CD4-positive, alpha-beta T cell (primary cell): ENCODE data around the gene STX10. TPM values are rescaled to one million over a fixed set of nuclear protein-coding genes. Genes with fewer than 3 reads are reported as not detected.

Experiments
- ATAC-seq: fragments of 200-7000 bp; cut with Tn5 transposase; one replicate; pipeline ENCODE4 v1.10.0; 2022; ENCODE audit warnings: mild to moderate bottlenecking; ENCODE audit not compliant: poor library complexity
- CTCF ChIA-PET: fragments of 350-600 bp; sonication (Branson Sonifier 250); formaldehyde crosslinking; loops from one replicate; lab custom pipeline; 2021; ENCODE audit warnings: antibody characterized with exemption, inconsistent platforms; lab: Charles Lee
- POLR2A ChIA-PET: fragments of 350-600 bp; sonication (Branson Sonifier 250); formaldehyde crosslinking; loops from one replicate; lab custom pipeline; 2021; ENCODE audit warnings: antibody characterized with exemption, inconsistent platforms; lab: Charles Lee
- DNase-seq, 14 experiments: peaks; one replicate each; pipeline ENCODE4 v3.0.0-alpha.2; 2013 to 2020; ENCODE audit warnings: mixed read lengths in 2 of 14
- H3K27ac ChIP-seq, 2 donors: one replicate each; pipeline versions ENCODE4 v1.5.1 to v1.7.0; 2013; ENCODE audit warnings: low read length in 2 of 2, low read depth in 1 of 2, mild to moderate bottlenecking in 1 of 2
- H3K27me3 ChIP-seq, 2 experiments: 1 replicate in 1 of 2; 2 replicates in 1 of 2; pipeline versions ENCODE4 v1.6.1 to v1.7.0; 2013; ENCODE audit warnings: low read length in 2 of 2, control low read depth in 1 of 2, mild to moderate bottlenecking in 1 of 2, moderate library complexity in 1 of 2; ENCODE audit not compliant: insufficient read depth in 2 of 2, control insufficient read depth in 1 of 2
- H3K36me3 ChIP-seq: one replicate; pipeline ENCODE4 v1.6.1; 2013; ENCODE audit warnings: low read length, control low read depth; ENCODE audit not compliant: insufficient read depth
- H3K4me1 ChIP-seq: one replicate; pipeline ENCODE4 v1.6.1; 2013; ENCODE audit warnings: low read length, control low read depth; ENCODE audit not compliant: insufficient read depth
- H3K4me3 ChIP-seq: one replicate; pipeline ENCODE4 v1.5.1; 2013; ENCODE audit warnings: mild to moderate bottlenecking, low read length, moderate library complexity
- H3K9me3 ChIP-seq, 2 experiments: 1 replicate in 1 of 2; 2 replicates in 1 of 2; pipeline versions ENCODE4 v1.6.1 to v1.7.0; 2013; ENCODE audit warnings: low read length in 2 of 2, mild to moderate bottlenecking in 2 of 2, control low read depth in 1 of 2, moderate library complexity in 1 of 2; ENCODE audit not compliant: control insufficient read depth in 1 of 2, insufficient read depth in 1 of 2
- H3K27ac Mint-ChIP-seq: one replicate; pipeline ENCODE4 v1.8.0; 2020; ENCODE audit warnings: mixed read lengths
- H3K27me3 Mint-ChIP-seq: one replicate; pipeline ENCODE4 v1.8.0; 2021; ENCODE audit warnings: mixed read lengths
- H3K36me3 Mint-ChIP-seq: one replicate; pipeline ENCODE4 v1.8.0; 2021; ENCODE audit warnings: low read depth, mixed read lengths
- H3K4me1 Mint-ChIP-seq: one replicate; pipeline ENCODE4 v1.8.0; 2021; ENCODE audit warnings: low read depth, mixed read lengths
- H3K4me3 Mint-ChIP-seq: one replicate; pipeline ENCODE4 v1.8.0; 2020; ENCODE audit warnings: mild to moderate bottlenecking, mixed read lengths
- H3K9me3 Mint-ChIP-seq: one replicate; pipeline ENCODE4 v1.8.0; 2020; ENCODE audit warnings: mixed read lengths
- CTCF ChIP-seq: fragments of 200-600 bp; IDR thresholded peaks from one replicate; pipeline ENCODE4 v1.8.0; 2022; ENCODE audit warnings: antibody characterized with exemption, mild to moderate bottlenecking
- intact Hi-C, 2 experiments: fragments of 100-400 bp; cut with DNase I in 1 of 2; cut with micrococcal nuclease in 1 of 2; formaldehyde crosslinking; loops; one replicate each; pipeline versions ENCODE4 v1.15.1 to v1.9.0; 2023 to 2025; cut with DNase I, micrococcal nuclease
- total RNA-seq, 174 experiments: library from RNA in 2 of 174; stranded (reverse) in 2 of 174; gene quantifications; one replicate each; pipeline ENCODE4 v1.2.3 and lab custom pipeline; 2021 to 2026

The STX10 gene
- total RNA-seq, 2 experiments from 2014 or later, result 40.9 to 43.9 TPM

DNA sequence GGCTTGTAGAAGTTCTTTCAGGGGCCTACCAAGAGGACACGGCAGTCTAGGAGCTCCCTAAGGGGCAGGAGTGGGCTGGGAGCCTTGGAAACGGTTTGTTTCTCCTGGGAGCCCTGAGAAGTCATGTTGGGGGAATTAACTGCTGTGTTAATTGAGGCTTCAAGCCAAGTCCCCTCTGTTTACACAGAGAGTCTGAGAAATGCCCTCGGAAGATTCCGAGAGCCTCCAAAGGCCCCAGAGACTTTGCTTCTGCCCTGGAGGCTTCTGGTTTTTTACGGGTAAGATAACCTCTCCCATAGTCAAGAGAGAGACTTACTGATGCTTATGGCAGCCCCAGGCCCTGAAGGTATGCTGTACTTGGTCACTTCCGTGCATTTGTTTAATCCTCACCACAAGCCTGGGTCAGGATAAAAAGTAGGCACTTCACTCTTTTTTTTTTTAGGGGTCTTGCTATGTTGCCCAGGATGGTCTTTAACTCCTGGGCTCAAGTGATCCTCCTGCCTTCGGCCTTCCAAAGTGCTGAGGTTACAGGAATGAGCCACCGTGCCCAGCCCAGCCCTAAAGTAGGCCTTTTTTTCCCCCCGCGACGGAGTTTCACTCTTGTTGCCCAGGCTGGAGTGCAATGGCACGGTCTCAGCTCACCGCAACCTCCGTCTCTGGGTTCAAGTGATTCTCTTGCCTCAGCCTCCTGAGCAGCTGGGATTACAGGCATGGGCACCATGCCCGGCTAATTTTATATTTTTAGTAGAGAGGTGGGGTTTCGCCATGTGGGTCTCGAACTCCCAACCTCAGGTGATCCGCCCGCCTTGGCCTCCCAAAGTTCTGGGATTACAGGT is 15.2 kb upstream of the STX10 start:
- H3K36me3 Mint-ChIP-seq, result peaks cover 4% of the 10 kb centered on the region
- Histone ChIP-seq H3K36me3 (no peaks in the 10 kb centered on the region), H3K9me3 (no peaks in the 10 kb centered on the region), H3K27me3 (no peaks in the 10 kb centered on the region), H3K4me1 (peaks cover 100% of the 10 kb centered on the region), H3K4me3 (no peak overlapping the region), H3K27ac (peak overlapping the region; percentile 87 to 89)
- CTCF ChIA-PET, result interaction anchor here (0.9 to 3.2 kb wide), 4 partner anchors 10 to 30 kb away, joined by 4 to 30 read pairs (median 10); no protein-coding TSS in a partner anchor
- no peaks in the 10 kb centered on the region for H3K27me3 Mint-ChIP-seq
- POLR2A ChIA-PET, result interaction anchor here (0.6 to 12.1 kb wide), 3 partner anchors 8 to 48 kb away, joined by 4 to 487 read pairs (median 6); no protein-coding TSS in a partner anchor
- H3K27ac Mint-ChIP-seq, result peak overlapping the region; percentile 99
- no peak for DNase-seq
- no peak for ATAC-seq
- no peak for TF ChIP-seq CTCF
- peaks cover 78% of the 10 kb centered on the region for H3K4me1 Mint-ChIP-seq
- H3K4me3 Mint-ChIP-seq, result peak overlapping the region; percentile 86
- no peaks in the 10 kb centered on the region for H3K9me3 Mint-ChIP-seq
- intact Hi-C loops, result no loop called here

DNA sequence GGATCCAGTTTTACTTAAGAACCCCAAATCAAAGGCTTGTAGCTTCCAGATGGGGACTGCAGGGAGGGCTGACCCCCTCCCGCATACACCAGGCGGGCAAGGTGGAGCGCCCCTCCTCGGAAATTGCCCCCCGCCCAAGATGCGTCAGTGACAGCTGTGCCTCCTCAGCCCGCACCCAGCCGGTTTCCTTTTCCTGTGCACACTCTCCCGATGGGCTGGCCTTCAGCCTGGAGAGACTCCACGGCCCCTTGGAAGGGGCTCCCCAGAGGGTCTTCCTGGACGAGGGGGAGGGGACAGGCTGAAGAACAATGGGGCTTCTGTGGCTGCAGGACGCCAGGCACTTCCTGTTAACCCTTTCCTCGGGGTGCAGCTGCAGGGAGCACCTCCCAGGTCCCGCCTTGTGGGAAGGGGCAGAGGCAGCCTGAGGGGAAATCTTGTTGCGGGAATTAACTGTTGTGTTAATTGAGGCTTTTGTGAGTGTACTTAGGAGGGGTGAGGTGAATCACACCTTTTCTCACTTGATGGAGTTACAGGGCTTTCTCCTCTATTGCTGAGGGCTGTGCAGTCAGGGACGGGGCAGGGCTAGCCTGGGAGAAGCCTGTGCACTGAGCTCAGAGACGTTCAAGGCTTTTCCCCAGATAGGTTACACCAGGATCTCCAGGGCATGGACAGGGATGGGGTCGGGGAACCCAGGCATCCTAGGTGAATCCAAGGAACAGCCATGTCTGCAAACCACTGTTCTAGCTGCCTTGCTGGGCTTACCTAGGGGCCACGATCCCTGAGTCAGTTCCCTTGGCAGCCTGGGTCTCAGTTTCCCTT is 14.4 kb upstream of the STX10 start:
- intact Hi-C loops, result no loop called here
- Mint-ChIP-seq H3K36me3 (peaks cover 4% of the 10 kb centered on the region), H3K27ac (peak overlapping the region; percentile 99), H3K4me1 (peaks cover 75% of the 10 kb centered on the region), H3K9me3 (no peaks in the 10 kb centered on the region), H3K27me3 (no peaks in the 10 kb centered on the region), H3K4me3 (peak overlapping the region; percentile 86)
- H3K9me3 ChIP-seq, result no peaks in the 10 kb centered on the region
- peak in 10 of 14 experiments; percentile 28 to 74 (median 52) for DNase-seq
- ChIA-PET CTCF (interaction anchor here (0.9 to 3.0 kb wide), 5 partner anchors 9 to 69 kb away, joined by 3 to 14 read pairs (median 5); partner anchors contain the start of genes IER2 and STX10), POLR2A (interaction anchor here (0.6 to 12.1 kb wide), 7 partner anchors 9 to 1407 kb away, joined by 3 to 487 read pairs (median 4); partner anchors contain the start of genes IER2, NDUFB7 and STX10)
- peak overlapping the region; percentile 87 to 89 for H3K27ac ChIP-seq
- peak; percentile 4 for ATAC-seq
- no peaks in the 10 kb centered on the region for H3K36me3 ChIP-seq
- H3K4me1 ChIP-seq, result peaks cover 100% of the 10 kb centered on the region
- no peaks in the 10 kb centered on the region for H3K27me3 ChIP-seq
- TF ChIP-seq CTCF, result no peak
- H3K4me3 ChIP-seq, result peak overlapping the region; percentile 45
